ENCODE results near the gene RSU1. TPM values are rescaled to one million over a fixed set of nuclear protein-coding genes. Genes with fewer than 3 reads are reported as not detected.

The RSU1 gene
- total RNA-seq, 2 experiments from 2014 or later: 69.5 to 72.7 TPM

DNA sequence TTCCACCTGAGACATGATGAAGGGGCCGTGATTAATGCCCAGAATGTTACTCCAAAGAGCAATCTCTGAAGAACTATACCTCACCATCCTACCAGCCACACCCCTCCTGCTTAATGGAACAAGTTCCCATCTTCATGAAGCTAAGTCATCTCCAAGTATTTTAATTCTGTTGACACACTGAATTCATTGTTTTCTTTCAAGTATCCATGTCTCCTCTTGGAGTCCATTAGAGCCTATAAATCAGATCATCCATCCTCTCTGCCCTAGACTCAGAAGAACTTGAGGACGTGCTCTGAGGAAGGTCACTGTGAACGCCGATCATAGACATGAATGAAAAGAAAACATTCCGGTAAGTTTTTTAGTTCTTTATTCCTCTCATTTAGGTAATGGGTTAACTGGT lies 126.8 kb downstream of the RSU1 start:
- ATAC-seq (ENCODE audit: low read depth): no peak
- Mint-ChIP-seq H3K9me3 (no peaks in the 10 kb centered on the region), H3K4me3 (no peak overlapping the region), H3K27me3 (no peaks in the 10 kb centered on the region), H3K27ac (no peak overlapping the region), H3K36me3 (peaks cover 25% of the 10 kb centered on the region), H3K4me1 (no peaks in the 10 kb centered on the region)
- DNase-seq: no peak
- POLR2A ChIA-PET: no interaction called here

DNA sequence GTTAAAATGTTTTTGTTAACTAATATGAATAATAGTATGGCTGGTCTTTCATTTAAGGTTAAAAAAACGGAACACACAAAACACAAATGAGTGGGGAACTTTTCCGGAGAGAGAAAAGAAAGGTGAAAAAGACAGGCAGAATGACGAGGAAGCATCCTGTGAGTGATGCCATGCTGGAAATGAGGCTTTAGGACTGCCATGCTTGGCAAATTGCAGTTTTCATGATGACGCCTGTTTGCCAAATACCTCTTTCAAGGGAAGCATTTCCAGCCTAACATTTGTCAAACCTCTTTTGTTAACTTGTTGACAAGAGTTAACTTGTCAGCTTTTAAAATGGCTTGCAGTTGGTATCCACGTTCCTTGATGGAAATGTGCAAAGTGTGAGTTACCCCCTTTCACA lies 127.5 kb downstream of the RSU1 start:
- H3K4me1 Mint-ChIP-seq: no peaks in the 10 kb centered on the region
- ATAC-seq (ENCODE audit: low read depth): no peak
- DNase-seq: no peak
- H3K4me3 Mint-ChIP-seq: no peak overlapping the region
- H3K36me3 Mint-ChIP-seq: peaks cover 23% of the 10 kb centered on the region
- no peaks in the 10 kb centered on the region for H3K9me3 Mint-ChIP-seq
- POLR2A ChIA-PET: no interaction called here
- H3K27me3 Mint-ChIP-seq: no peaks in the 10 kb centered on the region
- H3K27ac Mint-ChIP-seq: no peak overlapping the region

DNA sequence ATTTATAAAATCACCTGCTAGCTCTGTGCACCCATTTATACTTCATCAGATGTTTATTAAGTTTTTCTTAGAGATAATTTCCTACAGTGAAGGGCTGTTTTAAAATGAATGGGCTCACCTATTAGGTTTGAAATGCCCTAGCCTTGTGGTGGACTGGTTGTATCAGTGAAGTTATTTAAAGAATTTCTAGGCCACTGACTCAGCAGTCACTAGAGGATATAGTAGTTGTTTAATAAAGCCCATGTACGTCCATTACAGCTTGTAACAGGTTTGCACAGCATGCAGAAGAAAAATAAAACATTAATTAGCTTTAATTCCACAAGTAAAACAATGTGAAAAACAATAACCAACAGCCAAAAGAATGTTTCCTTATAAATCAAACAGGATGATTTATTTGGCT lies 128.0 kb downstream of the RSU1 start:
- Mint-ChIP-seq H3K4me1 (no peaks in the 10 kb centered on the region), H3K27ac (no peak overlapping the region), H3K4me3 (no peak overlapping the region), H3K36me3 (peaks cover 23% of the 10 kb centered on the region), H3K27me3 (no peaks in the 10 kb centered on the region), H3K9me3 (no peaks in the 10 kb centered on the region)
- POLR2A ChIA-PET: no interaction called here
- ATAC-seq (ENCODE audit: low read depth) (no peak), DNase-seq (no peak)

DNA sequence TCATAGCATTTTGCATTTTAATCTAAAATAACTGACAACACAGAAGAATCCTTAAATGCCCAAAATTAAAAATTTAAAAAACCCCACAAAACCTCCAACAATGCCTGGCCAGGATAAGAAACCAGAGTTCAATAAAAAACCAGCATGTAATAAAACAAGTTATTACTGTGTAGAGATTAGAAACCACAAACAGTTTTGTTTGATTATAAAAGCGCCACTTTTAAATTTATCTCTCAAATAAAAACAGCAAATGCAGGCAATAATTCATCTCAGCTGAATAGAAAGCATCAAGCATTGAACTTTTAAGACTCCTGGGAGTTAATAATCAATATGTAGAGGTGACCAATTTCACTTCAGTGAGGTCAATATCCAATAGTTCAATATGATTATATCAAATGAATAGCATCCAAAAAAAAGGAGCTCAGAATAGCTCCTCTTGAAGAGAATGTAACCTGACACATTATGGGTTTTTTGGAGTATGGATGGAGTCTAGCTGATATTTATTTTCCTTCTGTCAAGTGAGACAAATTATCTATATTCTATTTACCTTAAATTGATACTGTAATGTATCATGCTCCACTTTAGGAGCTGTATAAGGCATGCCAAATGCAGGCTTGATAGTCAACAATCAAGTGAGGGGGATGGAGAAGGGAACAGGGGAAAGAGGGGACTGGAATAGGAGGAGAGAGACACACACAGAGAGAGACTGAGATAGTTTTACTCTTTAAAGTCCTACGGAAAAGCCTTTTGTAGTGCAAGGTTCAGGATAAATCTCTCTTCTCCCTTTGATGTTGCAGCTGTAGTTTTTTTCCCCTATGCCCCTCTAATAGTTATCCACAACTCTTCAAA lies 130.9 kb downstream of the RSU1 start:
- ATAC-seq (ENCODE audit: low read depth) (no peak), DNase-seq (no peak)
- POLR2A ChIA-PET: no interaction called here
- Mint-ChIP-seq H3K9me3 (no peaks in the 10 kb centered on the region), H3K36me3 (peaks cover 25% of the 10 kb centered on the region), H3K27me3 (no peaks in the 10 kb centered on the region), H3K27ac (no peak overlapping the region), H3K4me3 (no peak overlapping the region), H3K4me1 (no peaks in the 10 kb centered on the region)

DNA sequence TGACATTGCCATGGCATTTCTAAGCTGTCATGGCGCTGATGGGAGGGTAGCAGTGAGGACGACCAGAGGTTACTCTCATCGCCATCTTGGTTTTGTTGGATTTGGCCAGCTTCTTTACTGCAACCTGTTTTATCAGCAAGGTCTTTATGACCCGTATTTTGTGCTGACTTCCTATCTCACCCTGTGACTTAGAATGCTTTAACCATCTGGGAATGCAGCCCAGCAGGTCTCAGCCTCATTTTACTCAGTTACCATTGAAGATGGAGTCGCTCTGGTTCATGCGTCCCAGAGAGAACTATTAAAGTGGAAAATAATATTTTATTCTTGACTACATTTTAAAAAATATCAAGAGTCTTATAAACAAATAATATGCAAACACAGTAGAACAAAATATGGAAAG lies 131.7 kb downstream of the RSU1 start:
- Mint-ChIP-seq H3K9me3 (no peaks in the 10 kb centered on the region), H3K4me3 (no peak overlapping the region), H3K27ac (no peak overlapping the region), H3K27me3 (no peaks in the 10 kb centered on the region), H3K4me1 (no peaks in the 10 kb centered on the region), H3K36me3 (peaks cover 24% of the 10 kb centered on the region)
- DNase-seq (no peak), ATAC-seq (ENCODE audit: low read depth) (no peak)
- POLR2A ChIA-PET: no interaction called here

DNA sequence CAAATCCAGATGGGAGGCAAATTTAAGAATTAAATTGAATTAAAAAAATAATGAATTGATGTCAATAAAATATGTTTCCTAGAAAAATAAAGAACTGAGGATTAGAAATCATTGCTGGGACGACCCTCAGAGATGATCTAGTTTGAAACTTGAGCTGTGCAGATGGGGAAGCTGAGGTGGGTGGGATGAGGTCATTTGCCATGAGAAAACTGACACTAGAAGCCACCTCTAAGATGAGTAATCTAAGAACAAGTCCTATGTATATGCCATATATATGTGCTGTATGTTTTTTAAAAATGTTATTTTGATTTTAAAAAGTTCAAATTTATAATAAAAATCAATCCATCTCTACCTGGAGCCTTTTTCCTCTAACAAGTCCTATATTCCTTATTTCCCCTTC lies 135.7 kb downstream of the RSU1 start:
- Mint-ChIP-seq H3K36me3 (peaks cover 33% of the 10 kb centered on the region), H3K9me3 (peaks cover 7% of the 10 kb centered on the region), H3K27me3 (no peaks in the 10 kb centered on the region), H3K4me1 (no peaks in the 10 kb centered on the region), H3K27ac (no peak overlapping the region), H3K4me3 (no peak overlapping the region)
- DNase-seq (no peak), ATAC-seq (ENCODE audit: low read depth) (no peak)
- POLR2A ChIA-PET: no interaction called here

DNA sequence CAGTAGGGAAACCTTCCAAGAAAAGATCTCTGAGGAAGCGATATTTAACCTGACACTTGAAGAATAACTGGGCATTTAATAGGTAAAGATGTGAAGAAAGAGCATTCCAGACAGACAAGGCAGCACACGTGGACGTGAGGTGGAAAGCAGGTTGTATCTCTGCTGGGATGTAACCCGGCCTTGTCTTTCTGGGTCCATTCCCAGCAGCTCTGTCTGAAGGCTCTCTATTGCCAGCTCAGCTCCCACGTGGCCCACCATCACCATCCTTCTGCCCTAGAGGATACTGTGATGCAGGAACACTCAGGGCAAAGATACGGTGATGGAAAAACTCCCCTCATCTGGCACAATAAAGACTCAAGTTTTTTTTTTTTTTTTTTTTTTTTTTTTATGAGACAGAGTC lies 137.7 kb downstream of the RSU1 start:
- ATAC-seq (ENCODE audit: low read depth) (no peak), DNase-seq (no peak)
- Mint-ChIP-seq H3K4me1 (no peaks in the 10 kb centered on the region), H3K36me3 (peaks cover 36% of the 10 kb centered on the region), H3K4me3 (no peak overlapping the region), H3K27me3 (no peaks in the 10 kb centered on the region), H3K9me3 (peaks cover 8% of the 10 kb centered on the region), H3K27ac (no peak overlapping the region)
- POLR2A ChIA-PET: no interaction called here

DNA sequence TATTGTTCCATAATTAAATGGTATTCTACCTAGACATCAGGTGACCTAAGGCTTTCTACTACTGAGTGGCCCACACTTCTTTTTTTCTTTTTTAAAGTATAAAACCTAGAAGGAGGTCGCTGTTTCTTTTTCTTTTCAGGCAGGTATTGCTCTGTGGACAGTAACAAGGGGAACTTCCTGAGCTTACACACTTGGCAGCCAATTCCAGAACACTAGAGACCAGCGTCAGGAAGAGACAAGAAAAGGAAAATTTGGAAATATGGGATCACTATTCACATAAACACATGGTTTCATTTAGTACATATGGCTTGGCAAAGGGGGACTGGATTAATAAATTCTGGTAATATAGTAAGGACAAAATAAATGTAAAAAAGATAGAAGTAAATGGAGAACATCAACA lies 141.9 kb downstream of the RSU1 start:
- Mint-ChIP-seq H3K9me3 (peaks cover 9% of the 10 kb centered on the region), H3K4me3 (no peak overlapping the region), H3K27ac (no peak overlapping the region), H3K4me1 (no peaks in the 10 kb centered on the region), H3K27me3 (no peaks in the 10 kb centered on the region), H3K36me3 (peaks cover 23% of the 10 kb centered on the region)
- ATAC-seq (ENCODE audit: low read depth) (no peak), DNase-seq (no peak)
- POLR2A ChIA-PET: no interaction called here

DNA sequence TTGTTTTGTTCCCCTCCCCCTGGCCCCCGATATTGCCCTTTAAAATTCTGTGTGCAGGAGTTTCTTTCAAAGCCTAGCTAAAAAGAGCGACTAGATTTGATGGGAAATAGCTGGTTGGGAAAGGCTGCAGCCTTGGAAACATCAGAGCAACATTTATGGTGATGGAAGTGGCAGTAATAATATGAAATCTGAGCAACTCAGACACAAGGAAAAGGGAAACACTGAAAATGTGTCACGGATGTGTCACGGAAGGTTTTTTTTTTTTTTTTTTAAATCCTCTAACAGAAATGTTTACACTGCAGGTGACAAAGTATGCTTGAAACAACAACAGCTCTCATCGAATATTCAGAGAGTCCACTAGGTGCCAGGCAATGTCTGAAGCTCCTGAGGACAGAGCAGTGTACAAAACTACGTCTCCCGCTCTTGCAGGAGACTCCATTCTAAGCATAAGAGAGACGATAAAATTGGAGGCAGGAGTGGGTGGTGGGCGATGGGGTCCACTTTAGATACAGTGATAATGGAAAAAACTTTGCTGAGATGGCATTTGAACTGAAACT lies 143.0 kb downstream of the RSU1 start:
- Mint-ChIP-seq H3K27me3 (no peaks in the 10 kb centered on the region), H3K4me1 (no peaks in the 10 kb centered on the region), H3K36me3 (peaks cover 24% of the 10 kb centered on the region), H3K9me3 (peaks cover 7% of the 10 kb centered on the region), H3K4me3 (no peak overlapping the region), H3K27ac (no peak overlapping the region)
- ATAC-seq (ENCODE audit: low read depth): no peak
- POLR2A ChIA-PET: no interaction called here
- no peak for DNase-seq

DNA sequence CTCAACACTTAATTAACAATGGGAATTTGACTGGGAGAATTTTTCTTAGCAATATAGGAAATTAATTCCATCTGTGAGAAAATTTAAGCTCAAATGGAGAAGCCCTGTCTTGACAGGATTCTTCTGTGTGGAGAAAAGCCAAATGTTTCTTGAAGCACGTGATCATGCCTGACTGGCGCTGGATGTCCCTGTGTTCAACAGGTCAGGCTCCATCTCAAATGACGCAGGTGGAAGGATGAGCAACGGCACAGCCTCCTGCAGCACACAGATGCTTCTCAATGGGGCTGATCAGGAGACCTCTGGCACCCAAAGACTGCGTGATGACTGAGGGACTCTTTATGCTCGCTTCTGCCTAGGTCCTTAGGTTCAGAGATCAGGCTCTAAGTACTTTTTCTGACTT lies 143.8 kb downstream of the RSU1 start:
- Mint-ChIP-seq H3K27me3 (no peaks in the 10 kb centered on the region), H3K36me3 (peaks cover 20% of the 10 kb centered on the region), H3K4me1 (no peaks in the 10 kb centered on the region), H3K9me3 (peaks cover 6% of the 10 kb centered on the region), H3K27ac (no peak overlapping the region), H3K4me3 (no peak overlapping the region)
- ATAC-seq (ENCODE audit: low read depth) (no peak), DNase-seq (no peak)
- POLR2A ChIA-PET: no interaction called here

DNA sequence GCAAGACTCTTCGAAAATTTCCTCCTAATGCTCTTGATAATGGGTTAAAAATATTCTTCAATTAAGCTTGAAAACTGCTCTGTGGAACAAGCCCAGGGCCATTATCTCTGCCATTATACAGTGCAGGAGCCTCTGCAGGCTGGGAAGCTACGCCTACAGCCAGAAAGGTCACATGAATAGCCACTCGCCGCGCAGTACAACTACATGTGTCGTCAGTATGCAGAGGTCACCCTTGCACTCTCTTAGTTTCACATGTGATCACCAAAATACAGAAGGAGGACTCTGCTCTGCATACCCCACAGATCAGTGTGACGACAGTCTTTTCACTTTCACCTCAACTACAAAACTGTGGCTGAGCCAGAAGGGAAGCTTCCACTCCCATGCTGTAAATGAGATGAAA lies 153.8 kb downstream of the RSU1 start:
- H3K4me1 Mint-ChIP-seq: no peaks in the 10 kb centered on the region
- peaks cover 4% of the 10 kb centered on the region for H3K36me3 Mint-ChIP-seq
- H3K9me3 Mint-ChIP-seq: no peaks in the 10 kb centered on the region
- no peaks in the 10 kb centered on the region for H3K27me3 Mint-ChIP-seq
- H3K27ac Mint-ChIP-seq: no peak overlapping the region
- no peak for DNase-seq
- POLR2A ChIA-PET: no interaction called here
- no peak overlapping the region for H3K4me3 Mint-ChIP-seq
- no peak for ATAC-seq (ENCODE audit: low read depth)

DNA sequence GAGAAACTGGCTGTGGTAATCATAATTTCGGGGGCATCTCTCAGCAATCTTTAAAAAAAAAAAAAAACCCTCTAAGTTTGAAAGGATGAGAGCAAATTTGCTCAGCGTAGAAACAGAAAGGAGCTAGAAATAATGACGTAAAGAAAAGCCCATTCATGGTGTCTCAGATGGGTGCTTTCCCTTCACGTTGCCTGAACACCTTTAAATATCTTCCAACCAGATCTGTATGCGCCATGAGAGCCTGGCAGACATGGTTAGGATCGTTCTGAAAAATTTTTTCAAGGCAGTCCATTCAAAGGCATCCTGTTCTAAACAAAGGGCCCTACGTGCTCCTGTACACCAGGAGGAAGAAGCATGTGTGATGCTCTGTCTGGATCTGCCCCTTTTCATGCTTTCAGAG lies 154.3 kb downstream of the RSU1 start:
- Mint-ChIP-seq H3K4me3 (no peak overlapping the region), H3K27ac (no peak overlapping the region), H3K4me1 (no peaks in the 10 kb centered on the region), H3K9me3 (no peaks in the 10 kb centered on the region), H3K36me3 (peaks cover 2% of the 10 kb centered on the region), H3K27me3 (no peaks in the 10 kb centered on the region)
- POLR2A ChIA-PET: no interaction called here
- no peak for DNase-seq
- no peak for ATAC-seq (ENCODE audit: low read depth)

DNA sequence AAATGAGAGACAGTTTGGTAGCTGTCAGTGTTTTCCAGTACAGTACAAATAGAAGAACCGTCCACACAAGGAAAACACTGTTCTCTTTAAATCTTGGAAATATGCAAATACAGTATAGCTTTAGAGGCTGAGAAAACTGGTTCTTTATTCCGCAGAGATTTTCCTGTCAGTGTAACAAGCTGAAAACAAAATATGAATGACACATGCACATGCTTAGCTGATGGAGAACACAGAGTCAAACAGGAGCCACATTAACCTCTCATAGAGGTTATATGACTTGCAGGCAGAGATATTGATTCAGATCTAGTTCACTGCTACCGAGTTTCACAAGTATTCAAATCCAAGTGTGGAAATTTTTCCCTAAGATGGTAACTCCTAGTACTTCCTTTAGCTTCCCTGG lies 160.3 kb downstream of the RSU1 start:
- peaks cover 2% of the 10 kb centered on the region for H3K36me3 Mint-ChIP-seq
- no peak for ATAC-seq (ENCODE audit: low read depth)
- H3K27ac Mint-ChIP-seq: no peak overlapping the region

DNA sequence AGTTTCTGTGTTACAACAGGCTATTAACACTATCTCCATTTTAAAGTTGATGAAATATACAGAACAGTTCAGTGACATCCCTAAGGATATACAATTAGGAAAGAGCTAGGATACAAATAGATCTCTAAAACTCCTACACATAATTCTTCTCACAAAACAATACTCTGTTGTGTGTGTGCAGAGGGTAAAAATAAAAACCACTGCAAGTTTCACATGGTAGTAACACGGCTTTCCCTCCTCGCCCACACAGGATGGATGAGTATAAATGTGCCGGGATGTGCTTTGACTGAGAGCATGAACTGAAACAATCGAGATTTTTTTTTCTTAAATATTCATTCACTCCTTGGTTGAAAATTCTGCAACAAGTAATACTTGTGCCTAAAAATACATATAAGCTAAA lies 164.0 kb downstream of the RSU1 start:
- Mint-ChIP-seq H3K36me3 (peaks cover 2% of the 10 kb centered on the region), H3K27me3 (no peaks in the 10 kb centered on the region), H3K4me3 (no peak overlapping the region), H3K27ac (no peak overlapping the region), H3K4me1 (peaks cover 3% of the 10 kb centered on the region), H3K9me3 (peaks cover under 1% of the 10 kb centered on the region)
- DNase-seq (no peak), ATAC-seq (ENCODE audit: low read depth) (no peak)
- POLR2A ChIA-PET: no interaction called here

More for the DNA sequence above, 160.3 kb downstream of the RSU1 start:
- POLR2A ChIA-PET: no interaction called here
- H3K9me3 Mint-ChIP-seq: no peaks in the 10 kb centered on the region
- no peak overlapping the region for H3K4me3 Mint-ChIP-seq
- no peak for DNase-seq
- no peaks in the 10 kb centered on the region for H3K27me3 Mint-ChIP-seq
- H3K4me1 Mint-ChIP-seq: peaks cover 3% of the 10 kb centered on the region
